Testis (tissue), 3 donors: ENCODE measurements around the gene RTN4RL1. TPM values are rescaled to one million over a fixed set of nuclear protein-coding genes. Genes with fewer than 3 reads are reported as not detected.

Experiments
- DNase-seq: peaks from one replicate; pipeline ENCODE4 v3.0.0-alpha.2; 2019
- H3K27ac ChIP-seq, 2 donors: fragments of 200-600 bp; sonication (generic); one replicate each; pipeline ENCODE4 v1.5.1; 2019
- H3K27me3 ChIP-seq: fragments of 200-600 bp; sonication (generic); one replicate; pipeline ENCODE4 v1.5.1; 2019
- H3K36me3 ChIP-seq: fragments of 200-600 bp; sonication (generic); one replicate; pipeline ENCODE4 v1.5.1; 2017; ENCODE audit warnings: low read depth; ENCODE audit errors: missing control alignments
- H3K4me1 ChIP-seq: fragments of 200-600 bp; sonication (generic); one replicate; pipeline ENCODE4 v1.5.1; 2019
- H3K4me3 ChIP-seq, 2 donors: fragments of 200-600 bp; sonication (generic); one replicate each; pipeline ENCODE4 v1.5.1; 2017 to 2019
- H3K9me3 ChIP-seq: fragments of 200-600 bp; sonication (generic); one replicate; pipeline ENCODE4 v1.5.1; 2017
- POLR2A ChIP-seq: fragments of 450-650 bp; IDR thresholded peaks from one replicate; pipeline ENCODE4 v1.6.1; 2017; ENCODE audit warnings: antibody characterized with exemption, mild to moderate bottlenecking, moderate library complexity
- WGBS, 2 donors: methylation state at CpG; one replicate each; pipeline ENCODE4 v1.1.5; 2018; 5-methylcytosine and 5-hydroxymethylcytosine counted together
- intact Hi-C: fragments of 100-400 bp; cut with DNase I; formaldehyde crosslinking; loops from one replicate; pipeline ENCODE4 v1.15.1; 2023; ENCODE audit warnings: low total_unique reads
- polyA plus RNA-seq: library from polyadenylated mRNA; stranded (reverse); fragments of 350-450 nt; fragmentation: Illumina TruSeq; extraction: RNeasy Lipid Tissue Mini Kit (QIAGEN cat#74804); gene quantifications from one replicate; pipeline ENCODE4 v1.2.3, GENCODE V29; 2014; ENCODE audit warnings: low read depth, low replicate concordance; ENCODE audit not compliant: insufficient read depth
- total RNA-seq, 2 donors: library from RNA; depleted of rRNA; stranded (reverse); fragments of >200 nt; gene quantifications; one replicate each; pipeline ENCODE4 v1.2.3, GENCODE V29; 2016
- TF ChIP-seq, protein P1 (sequence below), 3 experiments: fragments of 450-650 bp in 2 of 3; fragments of 200-600 bp in 1 of 3; sonication (generic) in 1 of 3; IDR thresholded peaks; one replicate each; pipeline ENCODE4 v1.5.1; 2016 to 2019; ENCODE audit warnings: antibody characterized with exemption in 3 of 3, mild to moderate bottlenecking in 2 of 3, moderate library complexity in 1 of 3

Gene RTN4RL1
- total and polyA plus RNA-seq, 3 donors from 2014 or later, result 1.7 to 1.8 (median 1.8) TPM

DNA sequence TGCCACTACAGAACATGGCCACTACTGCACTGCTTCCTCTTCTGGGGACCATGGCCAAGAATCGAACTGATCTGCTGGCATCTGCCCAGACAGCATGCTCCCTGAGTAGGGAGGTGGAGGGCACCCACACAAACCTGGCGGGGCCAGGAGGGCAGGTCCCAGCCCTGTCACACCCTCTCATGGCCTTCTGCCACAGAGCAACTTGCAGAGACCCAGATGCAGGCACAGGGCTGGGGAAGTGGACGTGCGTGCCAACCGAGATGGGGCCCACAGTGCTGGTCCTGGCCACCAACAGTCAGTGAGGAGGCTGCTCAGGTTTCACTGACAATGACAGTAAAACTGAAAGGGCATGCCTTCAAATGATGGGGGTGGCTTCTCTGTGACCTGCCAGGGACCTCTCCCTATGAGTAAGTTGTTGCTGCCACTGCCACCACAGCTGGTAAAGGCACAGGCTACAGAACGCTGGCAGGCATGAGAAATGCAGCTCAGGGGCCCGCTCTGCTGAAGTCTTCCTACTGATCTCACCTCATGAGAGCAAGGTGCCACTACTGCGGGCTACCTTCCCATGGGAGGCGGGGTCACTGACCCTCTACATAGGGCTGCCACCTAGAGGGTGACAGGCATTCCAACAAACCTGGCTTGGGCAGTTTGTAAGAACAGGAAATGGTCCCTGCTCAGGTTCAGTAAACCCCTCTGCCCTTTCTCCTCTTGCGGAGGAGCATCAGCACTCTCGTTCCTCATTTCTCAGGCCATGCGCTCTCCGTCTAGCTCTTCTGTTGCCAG, 45.3 kb upstream of the RTN4RL1 start:
- Histone ChIP-seq H3K4me3 (no peak overlapping the region), H3K36me3 (no peaks in the 10 kb centered on the region), H3K4me1 (peaks cover 52% of the 10 kb centered on the region), H3K27me3 (no peaks in the 10 kb centered on the region), H3K27ac (peak overlapping the region; percentile 80 to 85), H3K9me3 (no peaks in the 10 kb centered on the region)
- no peak for DNase-seq
- intact Hi-C loops, result no loop called here
- TF ChIP-seq POLR2A, result no peak
- TF ChIP-seq, protein P1, sequence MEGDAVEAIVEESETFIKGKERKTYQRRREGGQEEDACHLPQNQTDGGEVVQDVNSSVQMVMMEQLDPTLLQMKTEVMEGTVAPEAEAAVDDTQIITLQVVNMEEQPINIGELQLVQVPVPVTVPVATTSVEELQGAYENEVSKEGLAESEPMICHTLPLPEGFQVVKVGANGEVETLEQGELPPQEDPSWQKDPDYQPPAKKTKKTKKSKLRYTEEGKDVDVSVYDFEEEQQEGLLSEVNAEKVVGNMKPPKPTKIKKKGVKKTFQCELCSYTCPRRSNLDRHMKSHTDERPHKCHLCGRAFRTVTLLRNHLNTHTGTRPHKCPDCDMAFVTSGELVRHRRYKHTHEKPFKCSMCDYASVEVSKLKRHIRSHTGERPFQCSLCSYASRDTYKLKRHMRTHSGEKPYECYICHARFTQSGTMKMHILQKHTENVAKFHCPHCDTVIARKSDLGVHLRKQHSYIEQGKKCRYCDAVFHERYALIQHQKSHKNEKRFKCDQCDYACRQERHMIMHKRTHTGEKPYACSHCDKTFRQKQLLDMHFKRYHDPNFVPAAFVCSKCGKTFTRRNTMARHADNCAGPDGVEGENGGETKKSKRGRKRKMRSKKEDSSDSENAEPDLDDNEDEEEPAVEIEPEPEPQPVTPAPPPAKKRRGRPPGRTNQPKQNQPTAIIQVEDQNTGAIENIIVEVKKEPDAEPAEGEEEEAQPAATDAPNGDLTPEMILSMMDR (IDR thresholded peaks at IDR 0.05), result no peak
- WGBS, 2 donors, result 88 to 91% methylated on average over 13 of the region's 13 CpGs

- no peak for DNase-seq
- peak overlapping the region; percentile 78 to 81 for H3K27ac ChIP-seq
- H3K27me3 ChIP-seq, result no peaks in the 10 kb centered on the region
- no peak overlapping the region for H3K4me3 ChIP-seq
- WGBS, 2 donors, result 53 to 72% methylated on average over 15 of the region's 15 CpGs
- no peaks in the 10 kb centered on the region for H3K36me3 ChIP-seq
- intact Hi-C loops, result no loop called here
- peaks cover 65% of the 10 kb centered on the region for H3K4me1 ChIP-seq
- no peaks in the 10 kb centered on the region for H3K9me3 ChIP-seq
- TF ChIP-seq, protein P1 (IDR thresholded peaks at IDR 0.05), result no peak
- no peak for TF ChIP-seq POLR2A
Observed at GRCh38 chr17:2068519-2069051, 43.5 kb upstream of the RTN4RL1 start.

DNA sequence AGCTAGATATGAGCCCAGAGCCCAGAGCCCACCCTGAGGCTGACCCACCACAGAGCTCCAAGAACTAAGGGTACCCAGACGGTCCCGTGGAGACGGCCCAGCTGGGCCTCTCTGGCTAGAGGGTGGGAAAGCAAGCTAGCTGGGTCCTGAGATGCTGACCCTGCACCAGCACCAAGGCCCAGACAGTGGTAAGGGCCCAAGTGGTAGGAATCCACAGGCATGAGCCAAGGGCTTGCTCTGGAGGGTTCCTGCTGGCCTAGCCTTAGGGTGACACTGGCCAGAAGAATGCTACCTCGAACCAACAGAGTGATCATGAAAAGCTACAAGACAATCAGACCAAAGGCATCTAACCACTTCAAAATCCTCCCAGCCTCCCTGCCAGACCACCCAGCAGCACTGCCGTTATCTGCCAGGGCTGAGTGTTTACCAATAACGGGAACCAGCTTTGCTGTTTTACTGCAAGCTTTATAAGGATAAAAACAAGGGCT, 42.9 kb upstream of the RTN4RL1 start:
- H3K4me1 ChIP-seq, result peaks cover 67% of the 10 kb centered on the region
- WGBS, 2 donors, result 48 to 59% methylated on average over 2 to 6 of the region's 6 CpGs
- no peak overlapping the region for H3K4me3 ChIP-seq
- DNase-seq, result no peak
- H3K9me3 ChIP-seq, result no peaks in the 10 kb centered on the region
- intact Hi-C loops, result no loop called here
- peak overlapping the region; percentile 78 to 81 for H3K27ac ChIP-seq
- no peaks in the 10 kb centered on the region for H3K27me3 ChIP-seq
- TF ChIP-seq POLR2A, result no peak
- TF ChIP-seq, protein P1 (IDR thresholded peaks at IDR 0.05), result no peak
- H3K36me3 ChIP-seq, result no peaks in the 10 kb centered on the region

GRCh38 chr17:2067608-2068024, 42.5 kb upstream of the RTN4RL1 start:
- intact Hi-C loops, result no loop called here
- TF ChIP-seq POLR2A, result no peak
- TF ChIP-seq, protein P1 (IDR thresholded peaks at IDR 0.05), result no peak
- no peaks in the 10 kb centered on the region for H3K36me3 ChIP-seq
- H3K9me3 ChIP-seq, result no peaks in the 10 kb centered on the region
- no peak overlapping the region for H3K4me3 ChIP-seq
- WGBS, 2 donors, result 57 to 58% methylated on average over 4 to 5 of the region's 5 CpGs
- peak overlapping the region; percentile 71 to 78 for H3K27ac ChIP-seq
- H3K4me1 ChIP-seq, result peaks cover 70% of the 10 kb centered on the region
- DNase-seq, result no peak
- H3K27me3 ChIP-seq, result no peaks in the 10 kb centered on the region
